SK-N-SH (cell line): ENCODE data around the gene TBL1XR1. TPM values are rescaled to one million over a fixed set of nuclear protein-coding genes. Genes with fewer than 3 reads are reported as not detected.

ENCODE experiments used
- CTCF ChIA-PET: fragments of 300-600, 350-600 bp; formaldehyde crosslinking; extraction: SDS; loops from one replicate; lab custom pipeline; 2021; lab: Yijun Ruan, JAX
- POLR2A ChIA-PET: fragments of 350-600 bp; sonication (Branson Sonifier 250); formaldehyde crosslinking; extraction: SDS; loops from one replicate; lab custom pipeline; 2020; ENCODE audit warnings: antibody characterized with exemption, inconsistent platforms; lab: Yijun Ruan, JAX
- DNase-seq: peaks from one replicate; pipeline ENCODE4 v3.0.0; 2012
- H2AFZ ChIP-seq: fragments of 200-600 bp; sonication (generic); 2 replicates; pipeline ENCODE4 v1.8.1; 2016; ENCODE audit warnings: antibody characterized with exemption, mild to moderate bottlenecking, low read depth
- H3F3A ChIP-seq: fragments of 200-600 bp; sonication (generic); replicated peaks from 2 replicates; pipeline ENCODE3; 2016; ENCODE audit warnings: antibody characterized with exemption, mild to moderate bottlenecking; ENCODE audit not compliant: insufficient read depth
- H3K27ac ChIP-seq, 2 experiments: fragments of 200-500 bp in 1 of 2; fragments of 200-600 bp in 1 of 2; sonication (Bioruptor generic) in 1 of 2; sonication (generic), shearing (Covaris generic) in 1 of 2; 2 replicates each; pipeline versions ENCODE4 v1.5.1 to v1.6.1; 2014 to 2016; ENCODE audit warnings: low read depth in 2 of 2, inconsistent platforms in 1 of 2, low read length in 1 of 2, mild to moderate bottlenecking in 1 of 2, mixed read lengths in 1 of 2
- H3K27me3 ChIP-seq: fragments of 200-600 bp; sonication (generic), shearing (Covaris generic); 2 replicates; pipeline ENCODE4 v1.6.1; 2016; ENCODE audit warnings: mixed run types; ENCODE audit not compliant: insufficient read depth
- H3K36me3 ChIP-seq, 2 experiments: fragments of 200-500 bp in 1 of 2; fragments of 200-600 bp in 1 of 2; sonication (Bioruptor generic) in 1 of 2; sonication (generic) in 1 of 2; replicated peaks in 1 of 2; 2 replicates each; pipeline versions ENCODE3 to v1.5.1; 2014 to 2016; ENCODE audit warnings: low read length in 1 of 2, mild to moderate bottlenecking in 1 of 2; ENCODE audit not compliant: insufficient read depth in 2 of 2, control insufficient read depth in 1 of 2
- H3K4me1 ChIP-seq, 2 experiments: fragments of 200-500 bp in 1 of 2; fragments of 200-600 bp in 1 of 2; sonication (Bioruptor generic) in 1 of 2; sonication (generic), shearing (Covaris generic) in 1 of 2; 2 replicates each; pipeline versions ENCODE4 v1.5.1 to v1.6.1; 2014 to 2016; ENCODE audit warnings: low read depth in 1 of 2, low read length in 1 of 2, mixed run types in 1 of 2; ENCODE audit not compliant: insufficient read depth in 2 of 2, control insufficient read depth in 1 of 2
- H3K4me2 ChIP-seq: fragments of 200-600 bp; sonication (generic), shearing (Covaris generic); 2 replicates; pipeline ENCODE4 v1.6.1; 2017; ENCODE audit warnings: mixed run types
- H3K4me3 ChIP-seq, 2 experiments: fragments of 200-500 bp in 1 of 2; fragments of 200-600 bp in 1 of 2; sonication (Bioruptor generic) in 1 of 2; sonication (generic), shearing (Covaris generic) in 1 of 2; 2 replicates each; pipeline versions ENCODE4 v1.5.1 to v1.8.1; 2014 to 2016; ENCODE audit warnings: low read depth in 2 of 2, inconsistent platforms in 1 of 2, low read length in 1 of 2, mild to moderate bottlenecking in 1 of 2, mixed read lengths in 1 of 2, moderate library complexity in 1 of 2
- H3K79me2 ChIP-seq: fragments of 200-600 bp; sonication (generic); 2 replicates; pipeline ENCODE4 v1.8.1; 2017; ENCODE audit warnings: mild to moderate bottlenecking; ENCODE audit not compliant: insufficient read depth
- H3K9ac ChIP-seq: fragments of 200-600 bp; sonication (generic); 2 replicates; pipeline ENCODE4 v1.6.1; 2017; ENCODE audit warnings: mixed run types
- H3K9me2 ChIP-seq: fragments of 200-600 bp; sonication (generic); 2 replicates; pipeline ENCODE4 v1.6.1; 2017; ENCODE audit warnings: mixed run types
- H3K9me3 ChIP-seq: fragments of 200-600 bp; sonication (generic); 2 replicates; pipeline ENCODE4 v1.6.1; 2017; ENCODE audit warnings: mixed run types, mild to moderate bottlenecking, moderate library complexity
- H4K20me1 ChIP-seq: fragments of 200-600 bp; sonication (generic); 2 replicates; pipeline ENCODE4 v1.6.1; 2017; ENCODE audit warnings: mild to moderate bottlenecking, mixed run types; ENCODE audit not compliant: insufficient read depth
- CHD2 ChIP-seq: fragments of 150-350 bp; IDR thresholded peaks from 2 replicates; pipeline ENCODE4 v1.6.1; 2018; ENCODE audit warnings: low read length; ENCODE audit not compliant: partially characterized antibody
- ELF1 ChIP-seq: IDR thresholded peaks from 2 replicates; pipeline ENCODE4 v1.4.0; 2012
- EP300 ChIP-seq, 2 experiments: IDR thresholded peaks; 2 replicates each; pipeline versions ENCODE4 v1.4.0 to v1.6.1; 2012; ENCODE audit warnings: borderline replicate concordance in 1 of 2, low read depth in 1 of 2, low read length in 1 of 2
- EZH2phosphoT487 ChIP-seq: fragments of 200-600 bp; sonication (generic); IDR thresholded peaks from 2 replicates; pipeline ENCODE4 v1.6.1; 2017; ENCODE audit warnings: low read depth, mixed run types, mild to moderate bottlenecking, antibody characterized with exemption, moderate library complexity, borderline replicate concordance
- FOSL2 ChIP-seq: IDR thresholded peaks from 2 replicates; pipeline ENCODE4 v1.4.0; 2012; ENCODE audit warnings: low read depth, mild to moderate bottlenecking, moderate library complexity, borderline replicate concordance
- FOXJ3 ChIP-seq: sonication (generic); formaldehyde crosslinking; IDR thresholded peaks from 2 replicates; pipeline ENCODE4 v1.5.1; 2020; ENCODE audit warnings: mild to moderate bottlenecking, missing genetic modification reagents
- FOXM1 ChIP-seq: IDR thresholded peaks from 2 replicates; pipeline ENCODE4 v1.4.0; 2012; ENCODE audit warnings: low read depth, mild to moderate bottlenecking
- JUND ChIP-seq: IDR thresholded peaks from 2 replicates; pipeline ENCODE4 v1.4.0; 2012
- MEF2A ChIP-seq: IDR thresholded peaks from 2 replicates; pipeline ENCODE4 v1.4.0; 2012; ENCODE audit warnings: low read depth, borderline replicate concordance
- MXI1 ChIP-seq: IDR thresholded peaks from 2 replicates; pipeline ENCODE4 v1.6.1; 2012; ENCODE audit warnings: mild to moderate bottlenecking, low read depth, low read length, improper control_type of control experiment
- NFIC ChIP-seq: IDR thresholded peaks from 2 replicates; pipeline ENCODE4 v1.4.0; 2012; ENCODE audit warnings: borderline replicate concordance
- PBX3 ChIP-seq: IDR thresholded peaks from 2 replicates; pipeline ENCODE4; 2012
- POLR2AphosphoS5 ChIP-seq: IDR thresholded peaks from 2 replicates; pipeline ENCODE4 v1.6.1; 2012; ENCODE audit warnings: low read depth, low read length
- RAD21 ChIP-seq: IDR thresholded peaks from 2 replicates; pipeline ENCODE4 v1.6.1; 2012; ENCODE audit warnings: mild to moderate bottlenecking, low read length
- RCOR1 ChIP-seq: fragments of 150-350 bp; IDR thresholded peaks from 2 replicates; pipeline ENCODE4 v1.6.1; 2017; ENCODE audit warnings: antibody characterized with exemption, low read length
- RXRA ChIP-seq: IDR thresholded peaks from 2 replicates; pipeline ENCODE4 v1.4.0; 2012; ENCODE audit warnings: low read depth, mild to moderate bottlenecking, borderline replicate concordance
- TAF1 ChIP-seq: IDR thresholded peaks from 2 replicates; pipeline ENCODE4 v1.6.1; 2012; ENCODE audit warnings: low read depth, mild to moderate bottlenecking, low read length, moderate library complexity, borderline replicate concordance
- USF1 ChIP-seq: IDR thresholded peaks from 2 replicates; pipeline ENCODE4 v1.4.0; 2012; ENCODE audit warnings: low read depth, borderline replicate concordance
- WGBS: methylation state at CpG from one replicate; pipeline ENCODE4 v1.1.6; 2017; ENCODE audit warnings: low lambda C conversion rate; 5-methylcytosine and 5-hydroxymethylcytosine counted together
- polyA plus RNA-seq, 3 experiments: library from polyadenylated mRNA; depleted of rRNA; stranded (reverse); fragments of >200 nt; gene quantifications; 2 replicates each; pipeline ENCODE4 v1.2.3, GENCODE V29; 2012
- TF ChIP-seq, protein P1 (sequence below): IDR thresholded peaks from 2 replicates; pipeline ENCODE4 v1.4.0; 2012; ENCODE audit warnings: low read depth, borderline replicate concordance
- TF ChIP-seq, protein P2 (sequence below): fragments of 150-350 bp; IDR thresholded peaks from 2 replicates; pipeline ENCODE4 v1.6.1; 2017; ENCODE audit warnings: antibody characterized with exemption, low read length, low read depth, borderline replicate concordance

TBL1XR1 gene
- polyA plus RNA-seq, 1 of the 3 experiments (the other 2 are of a cell fraction), result 20.9 TPM

GRCh38 chr3:177137774-177138705, 59.2 kb downstream of the TBL1XR1 start:
- no peaks in the 10 kb centered on the region for H3K9me3 ChIP-seq
- H2AFZ ChIP-seq, result no peak overlapping the region
- peaks cover 90% of the 10 kb centered on the region for H4K20me1 ChIP-seq
- H3K9ac ChIP-seq, result no peak overlapping the region
- ChIA-PET POLR2A (no interaction called here), CTCF (no interaction called here)
- H3K9me2 ChIP-seq, result no peaks in the 10 kb centered on the region
- peaks cover 99% of the 10 kb centered on the region for H3K79me2 ChIP-seq
- no peak for DNase-seq
- H3F3A ChIP-seq, result peaks cover 5% of the 10 kb centered on the region
- WGBS, result 95% methylated on average over 7 of the region's 7 CpGs
- H3K27ac ChIP-seq, result no peak overlapping the region
- no peaks in the 10 kb centered on the region; a peak in 1 of 4 replicates for H3K4me1 ChIP-seq
- TF ChIP-seq RCOR1 (no peak), POLR2AphosphoS5 (no peak), ELF1 (no peak), FOSL2 (no peak), PBX3 (no peak), MEF2A (no peak), FOXJ3 (CRISPR knock-in tag) (no peak), USF1 (no peak), TAF1 (no peak), NFIC (no peak), RAD21 (no peak), FOXM1 (no peak), MXI1 (no peak), EP300 (IDR thresholded peaks at IDR 0.05; ENCODE audit: borderline replicate concordance in 1 of 2, low read depth in 1 of 2, low read length in 1 of 2) (no peak), RXRA (no peak), JUND (no peak), CHD2 (no peak), EZH2phosphoT487 (no peak)
- TF ChIP-seq, protein P1, sequence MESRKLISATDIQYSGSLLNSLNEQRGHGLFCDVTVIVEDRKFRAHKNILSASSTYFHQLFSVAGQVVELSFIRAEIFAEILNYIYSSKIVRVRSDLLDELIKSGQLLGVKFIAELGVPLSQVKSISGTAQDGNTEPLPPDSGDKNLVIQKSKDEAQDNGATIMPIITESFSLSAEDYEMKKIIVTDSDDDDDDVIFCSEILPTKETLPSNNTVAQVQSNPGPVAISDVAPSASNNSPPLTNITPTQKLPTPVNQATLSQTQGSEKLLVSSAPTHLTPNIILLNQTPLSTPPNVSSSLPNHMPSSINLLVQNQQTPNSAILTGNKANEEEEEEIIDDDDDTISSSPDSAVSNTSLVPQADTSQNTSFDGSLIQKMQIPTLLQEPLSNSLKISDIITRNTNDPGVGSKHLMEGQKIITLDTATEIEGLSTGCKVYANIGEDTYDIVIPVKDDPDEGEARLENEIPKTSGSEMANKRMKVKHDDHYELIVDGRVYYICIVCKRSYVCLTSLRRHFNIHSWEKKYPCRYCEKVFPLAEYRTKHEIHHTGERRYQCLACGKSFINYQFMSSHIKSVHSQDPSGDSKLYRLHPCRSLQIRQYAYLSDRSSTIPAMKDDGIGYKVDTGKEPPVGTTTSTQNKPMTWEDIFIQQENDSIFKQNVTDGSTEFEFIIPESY, result no peak
- TF ChIP-seq, protein P2, sequence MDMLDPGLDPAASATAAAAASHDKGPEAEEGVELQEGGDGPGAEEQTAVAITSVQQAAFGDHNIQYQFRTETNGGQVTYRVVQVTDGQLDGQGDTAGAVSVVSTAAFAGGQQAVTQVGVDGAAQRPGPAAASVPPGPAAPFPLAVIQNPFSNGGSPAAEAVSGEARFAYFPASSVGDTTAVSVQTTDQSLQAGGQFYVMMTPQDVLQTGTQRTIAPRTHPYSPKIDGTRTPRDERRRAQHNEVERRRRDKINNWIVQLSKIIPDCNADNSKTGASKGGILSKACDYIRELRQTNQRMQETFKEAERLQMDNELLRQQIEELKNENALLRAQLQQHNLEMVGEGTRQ, result no peak
- TF ChIP-seq, all 33 proteins: peak for 0
- H3K4me3 ChIP-seq, result no peak overlapping the region
- no peak overlapping the region for H3K4me2 ChIP-seq
- peaks cover 0 to 17% of the 10 kb centered on the region in 2 experiments for H3K36me3 ChIP-seq
- no peaks in the 10 kb centered on the region for H3K27me3 ChIP-seq
